Stimulated activated CD8-positive, alpha-beta memory T cell treated with anti-CD3 and anti-CD28 coated beads, Interleukin-15, amount 100 ng/mL, for 24 hours (primary cell): ENCODE measurements around the gene COL2A1.

Experiments
- DNase-seq: peaks from one replicate; pipeline ENCODE4 v3.0.0-alpha.2; 2020; ENCODE audit warnings: low read depth

Gene COL2A1

DNA sequence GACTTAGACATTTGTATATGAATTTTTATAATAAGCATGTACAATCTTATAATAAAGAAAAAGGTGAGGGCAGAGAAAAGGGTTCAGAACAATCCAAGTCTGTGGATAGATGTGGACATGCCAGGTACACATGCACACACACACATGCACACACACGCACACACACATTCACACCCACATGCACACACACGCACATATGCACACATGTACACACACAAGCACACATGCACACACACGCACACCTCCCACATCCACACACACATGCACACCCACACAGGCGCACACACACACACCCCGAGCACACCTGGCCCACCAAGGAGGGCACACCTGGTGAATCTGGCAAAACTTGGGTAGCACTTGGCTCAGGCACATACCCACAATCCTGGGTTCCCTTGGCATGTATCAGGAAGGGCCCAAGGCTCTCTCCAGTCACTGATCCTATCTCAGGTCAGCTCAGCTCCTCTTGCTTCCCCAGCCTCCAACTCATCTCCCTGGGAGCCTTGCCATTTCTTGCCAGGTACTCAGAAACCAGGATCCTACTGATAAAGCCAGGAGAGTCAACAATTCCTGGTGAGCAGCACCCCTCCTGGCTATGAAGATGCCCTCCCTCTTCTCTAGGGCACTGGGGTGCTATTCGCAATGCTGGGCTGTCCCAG, 59.5 kb downstream of the COL2A1 start:
- no peak for DNase-seq

GRCh38 chr12:47943623-47944340, 60.5 kb downstream of the COL2A1 start:
- no peak for DNase-seq

- no peak for DNase-seq
These were observed 61.6 kb downstream of the COL2A1 start for GRCh38 chr12:47942614-47943225.

- no peak for DNase-seq
These were observed 62.2 kb downstream of the COL2A1 start for GRCh38 chr12:47941871-47942613.

- DNase-seq: no peak
These were observed 62.8 kb downstream of the COL2A1 start for GRCh38 chr12:47941475-47941780.

GRCh38 chr12:47940773-47941474, 63.4 kb downstream of the COL2A1 start:
- DNase-seq: no peak

GRCh38 chr12:47939009-47939601, 65.2 kb downstream of the COL2A1 start:
- DNase-seq: no peak

DNA sequence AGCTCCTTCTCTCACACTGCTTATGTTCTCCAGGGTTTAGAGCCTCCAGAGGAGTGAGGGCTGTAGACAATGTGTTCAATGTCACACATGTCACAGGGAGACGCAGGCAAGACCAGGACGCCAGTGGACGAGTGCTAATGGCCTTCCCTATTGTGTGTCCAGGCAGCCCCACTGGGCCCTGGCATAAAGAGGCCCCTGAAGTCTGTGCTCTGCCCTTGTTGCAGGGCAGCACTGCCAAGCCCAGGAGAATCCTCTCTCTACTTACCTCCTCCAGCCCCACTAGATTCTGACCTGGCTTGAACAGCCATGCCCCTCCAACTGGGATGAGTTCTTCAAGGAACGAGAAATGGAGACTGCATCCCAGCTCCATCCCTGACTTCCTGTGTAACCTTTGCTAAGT, 65.7 kb downstream of the COL2A1 start:
- no peak for DNase-seq

DNA sequence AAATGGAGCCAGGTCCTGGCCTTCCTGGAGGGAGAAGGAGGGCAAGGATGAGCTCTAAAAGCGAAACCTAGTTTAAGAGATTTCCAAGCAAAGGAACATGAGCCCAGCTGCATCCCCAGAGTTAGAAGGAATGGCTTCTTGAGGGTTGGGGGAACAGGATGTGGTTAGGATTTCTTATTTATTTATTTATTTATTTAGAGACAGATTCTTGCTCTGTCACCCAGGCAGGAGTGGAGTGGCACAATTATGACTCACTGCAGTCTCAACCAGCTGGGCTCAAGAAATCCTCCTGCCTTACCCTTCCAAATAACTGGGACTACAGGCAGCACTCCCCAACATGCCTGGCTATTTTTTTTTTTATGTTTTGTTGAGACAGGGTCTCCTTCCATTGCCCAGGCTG, 66.2 kb downstream of the COL2A1 start:
- DNase-seq: no peak

GRCh38 chr12:47935184-47935583, 69.1 kb downstream of the COL2A1 start:
- DNase-seq: no peak

- DNase-seq: no peak
These were observed 73.1 kb downstream of the COL2A1 start for GRCh38 chr12:47931187-47931586.

DNA sequence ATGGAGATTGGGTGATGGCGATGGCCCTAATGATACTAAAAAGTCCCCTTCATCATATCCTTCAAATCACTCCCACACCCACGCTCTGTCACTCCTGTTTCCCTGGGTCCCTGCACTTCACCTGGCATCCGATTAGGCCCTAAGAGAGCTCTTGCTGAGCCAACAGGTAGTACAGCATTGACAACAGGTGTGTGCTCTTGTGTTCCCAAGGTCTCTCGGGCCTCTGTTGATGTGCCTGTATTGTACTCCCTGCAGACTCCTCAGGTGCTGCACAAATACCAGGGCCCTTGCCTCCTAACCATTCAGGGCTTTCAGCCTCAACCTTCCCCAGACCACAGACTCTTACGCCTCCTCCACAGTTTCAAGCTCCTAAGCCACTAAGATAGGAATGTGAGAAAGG, 73.6 kb downstream of the COL2A1 start:
- DNase-seq: no peak

GRCh38 chr12:47927346-47927745, 76.9 kb downstream of the COL2A1 start:
- no peak for DNase-seq
